Tibial nerve (tissue), 3 donors: ENCODE measurements around the gene GPS1.

Experiments
- POLR2A ChIP-seq, 2 donors: fragments of 450-650 bp; IDR thresholded peaks; one replicate each; pipeline ENCODE4 v1.6.1; 2017; ENCODE audit warnings: antibody characterized with exemption in 2 of 2, mild to moderate bottlenecking in 2 of 2, moderate library complexity in 2 of 2
- TF ChIP-seq, protein P1 (sequence below), 5 experiments: fragments of 200-600 bp in 3 of 5; fragments of 450-650 bp in 2 of 5; sonication (generic) in 3 of 5; IDR thresholded peaks; one replicate each; pipeline ENCODE4 v1.5.1; 2016 to 2019; ENCODE audit warnings: antibody characterized with exemption in 5 of 5, mild to moderate bottlenecking in 3 of 5, moderate library complexity in 2 of 5

DNA sequence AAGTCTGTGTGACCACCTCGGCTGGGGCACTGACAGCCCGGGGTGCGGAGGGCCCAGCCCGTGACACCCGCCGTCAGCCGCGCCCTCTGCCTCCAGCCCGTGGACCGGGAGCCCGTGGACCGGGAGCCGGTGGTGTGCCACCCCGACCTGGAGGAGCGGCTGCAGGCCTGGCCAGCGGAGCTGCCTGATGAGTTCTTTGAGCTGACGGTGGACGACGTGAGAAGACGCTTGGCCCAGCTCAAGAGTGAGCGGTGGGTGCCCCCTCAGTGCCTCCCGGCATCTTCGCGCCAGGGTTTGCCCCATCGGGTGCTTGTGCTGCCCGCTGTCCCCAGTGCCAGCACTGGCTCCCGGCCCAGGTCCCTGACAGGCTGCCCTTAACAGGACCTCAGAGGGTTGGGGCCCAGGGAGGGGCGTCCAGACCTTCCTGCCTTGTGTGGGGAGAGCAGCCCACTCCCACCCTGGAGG, 42.7 kb upstream of the GPS1 start:
- TF ChIP-seq, protein P1, sequence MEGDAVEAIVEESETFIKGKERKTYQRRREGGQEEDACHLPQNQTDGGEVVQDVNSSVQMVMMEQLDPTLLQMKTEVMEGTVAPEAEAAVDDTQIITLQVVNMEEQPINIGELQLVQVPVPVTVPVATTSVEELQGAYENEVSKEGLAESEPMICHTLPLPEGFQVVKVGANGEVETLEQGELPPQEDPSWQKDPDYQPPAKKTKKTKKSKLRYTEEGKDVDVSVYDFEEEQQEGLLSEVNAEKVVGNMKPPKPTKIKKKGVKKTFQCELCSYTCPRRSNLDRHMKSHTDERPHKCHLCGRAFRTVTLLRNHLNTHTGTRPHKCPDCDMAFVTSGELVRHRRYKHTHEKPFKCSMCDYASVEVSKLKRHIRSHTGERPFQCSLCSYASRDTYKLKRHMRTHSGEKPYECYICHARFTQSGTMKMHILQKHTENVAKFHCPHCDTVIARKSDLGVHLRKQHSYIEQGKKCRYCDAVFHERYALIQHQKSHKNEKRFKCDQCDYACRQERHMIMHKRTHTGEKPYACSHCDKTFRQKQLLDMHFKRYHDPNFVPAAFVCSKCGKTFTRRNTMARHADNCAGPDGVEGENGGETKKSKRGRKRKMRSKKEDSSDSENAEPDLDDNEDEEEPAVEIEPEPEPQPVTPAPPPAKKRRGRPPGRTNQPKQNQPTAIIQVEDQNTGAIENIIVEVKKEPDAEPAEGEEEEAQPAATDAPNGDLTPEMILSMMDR (IDR thresholded peaks at IDR 0.05) = no peak
- no peak for TF ChIP-seq POLR2A (IDR thresholded peaks at IDR 0.05)
